ENCODE results near the gene ATP6V1B1.
A peak's percentile ranks its signal among the peaks of the same experiment; 100 is the strongest.

The ATP6V1B1 gene

DNA sequence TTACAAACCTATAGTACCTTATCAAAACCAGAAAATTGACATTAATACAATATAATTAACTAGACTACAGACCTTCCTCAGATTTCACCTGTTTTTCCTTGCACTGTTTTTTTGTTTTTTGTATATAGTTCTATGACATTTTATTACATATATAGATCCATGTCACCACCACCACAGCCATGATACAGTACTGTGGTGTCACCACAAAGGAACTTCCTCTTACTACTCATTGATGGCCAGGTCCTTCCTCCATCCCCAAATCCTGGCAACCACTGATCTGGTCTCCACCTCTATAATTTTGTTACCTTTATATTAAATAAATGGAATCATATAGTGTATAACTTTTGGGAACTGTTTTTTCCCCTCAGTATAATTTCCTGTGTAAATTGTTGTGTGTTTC, 19.4 kb upstream of the ATP6V1B1 start:
- CTCF ChIA-PET, result interaction anchor here (1.8 to 10.0 kb wide), 4 partner anchors 10 to 51 kb away, joined by 4 to 67 read pairs (median 40); no protein-coding TSS in a partner anchor
- TF ChIP-seq, protein P1, sequence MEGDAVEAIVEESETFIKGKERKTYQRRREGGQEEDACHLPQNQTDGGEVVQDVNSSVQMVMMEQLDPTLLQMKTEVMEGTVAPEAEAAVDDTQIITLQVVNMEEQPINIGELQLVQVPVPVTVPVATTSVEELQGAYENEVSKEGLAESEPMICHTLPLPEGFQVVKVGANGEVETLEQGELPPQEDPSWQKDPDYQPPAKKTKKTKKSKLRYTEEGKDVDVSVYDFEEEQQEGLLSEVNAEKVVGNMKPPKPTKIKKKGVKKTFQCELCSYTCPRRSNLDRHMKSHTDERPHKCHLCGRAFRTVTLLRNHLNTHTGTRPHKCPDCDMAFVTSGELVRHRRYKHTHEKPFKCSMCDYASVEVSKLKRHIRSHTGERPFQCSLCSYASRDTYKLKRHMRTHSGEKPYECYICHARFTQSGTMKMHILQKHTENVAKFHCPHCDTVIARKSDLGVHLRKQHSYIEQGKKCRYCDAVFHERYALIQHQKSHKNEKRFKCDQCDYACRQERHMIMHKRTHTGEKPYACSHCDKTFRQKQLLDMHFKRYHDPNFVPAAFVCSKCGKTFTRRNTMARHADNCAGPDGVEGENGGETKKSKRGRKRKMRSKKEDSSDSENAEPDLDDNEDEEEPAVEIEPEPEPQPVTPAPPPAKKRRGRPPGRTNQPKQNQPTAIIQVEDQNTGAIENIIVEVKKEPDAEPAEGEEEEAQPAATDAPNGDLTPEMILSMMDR (IDR thresholded peaks at IDR 0.05; ENCODE audit: insufficient read depth, low read length, missing control alignments), result no peak
- DNase-seq (ENCODE audit: low read depth, low spot score), result no peak

DNA sequence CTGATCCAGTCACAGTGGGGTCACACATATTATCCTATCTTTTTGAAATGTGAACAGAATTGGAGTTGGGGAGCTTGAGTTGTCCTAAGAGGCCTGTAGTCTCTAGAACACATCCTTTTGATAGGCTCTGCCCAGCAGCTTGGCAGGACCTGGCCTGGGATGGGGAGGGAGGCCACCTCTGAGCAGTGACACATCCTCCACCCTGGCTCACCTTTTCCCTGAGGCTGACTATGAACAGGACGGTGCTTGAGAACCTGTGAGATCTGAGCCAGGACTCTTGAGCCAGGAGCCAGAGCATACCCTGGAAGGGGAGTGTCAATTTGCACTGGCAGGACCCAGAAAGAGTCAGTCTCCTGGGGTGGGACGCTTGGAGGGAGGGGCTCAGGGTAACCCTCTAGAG, 17.7 kb upstream of the ATP6V1B1 start:
- no peak overlapping the region for H3K4me3 ChIP-seq (ENCODE audit: low read depth, low read length)
- POLR2A ChIA-PET, result no interaction called here
- DNase-seq (ENCODE audit: low read depth, low spot score), result no peak
- TF ChIP-seq, protein P1 (IDR thresholded peaks at IDR 0.05; ENCODE audit: insufficient read depth, low read length, missing control alignments), result no peak
- CTCF ChIA-PET, result interaction anchor here (3.0 to 10.0 kb wide), 3 partner anchors 11 to 48 kb away, joined by 15 to 67 read pairs (median 64); no protein-coding TSS in a partner anchor

More for the DNA sequence above, 19.4 kb upstream of the ATP6V1B1 start:
- POLR2A ChIA-PET, result no interaction called here
- H3K4me3 ChIP-seq (ENCODE audit: low read depth, low read length), result no peak overlapping the region

GRCh38 chr2:70919672-70920366, 15.9 kb upstream of the ATP6V1B1 start:
- TF ChIP-seq, protein P1 (IDR thresholded peaks at IDR 0.05; ENCODE audit: insufficient read depth, low read length, missing control alignments), result peak; percentile 94
- ChIA-PET POLR2A (no interaction called here), CTCF (interaction anchor here (0.8 to 7.3 kb wide), 27 partner anchors 7 to 619 kb away, joined by 3 to 166 read pairs (median 6); no protein-coding TSS in a partner anchor)
- no peak overlapping the region for H3K4me3 ChIP-seq (ENCODE audit: low read depth, low read length)
- no peak for DNase-seq (ENCODE audit: low read depth, low spot score)

GRCh38 chr2:70920367-70920715, 15.4 kb upstream of the ATP6V1B1 start:
- POLR2A ChIA-PET, result no interaction called here
- no peak overlapping the region for H3K4me3 ChIP-seq (ENCODE audit: low read depth, low read length)
- no peak for DNase-seq (ENCODE audit: low read depth, low spot score)
- CTCF ChIA-PET, result interaction anchor here (0.8 to 7.3 kb wide), 24 partner anchors 8 to 620 kb away, joined by 3 to 166 read pairs (median 6); no protein-coding TSS in a partner anchor
- TF ChIP-seq, protein P1 (IDR thresholded peaks at IDR 0.05; ENCODE audit: insufficient read depth, low read length, missing control alignments), result no peak

GRCh38 chr2:70921031-70921430, 14.7 kb upstream of the ATP6V1B1 start:
- CTCF ChIA-PET, result interaction anchor here (0.5 to 7.3 kb wide), 17 partner anchors 9 to 60 kb away, joined by 3 to 166 read pairs (median 6); no protein-coding TSS in a partner anchor
- no peak for DNase-seq (ENCODE audit: low read depth, low spot score)
- POLR2A ChIA-PET, result no interaction called here
- H3K4me3 ChIP-seq (ENCODE audit: low read depth, low read length), result no peak overlapping the region
- TF ChIP-seq, protein P1 (IDR thresholded peaks at IDR 0.05; ENCODE audit: insufficient read depth, low read length, missing control alignments), result no peak

- DNase-seq (ENCODE audit: low read depth, low spot score), result no peak
- H3K4me3 ChIP-seq (ENCODE audit: low read depth, low read length), result no peak overlapping the region
- ChIA-PET CTCF (interaction anchor here (0.8 to 7.3 kb wide), 12 partner anchors 9 to 618 kb away, joined by 3 to 166 read pairs (median 14); no protein-coding TSS in a partner anchor), POLR2A (no interaction called here)
- TF ChIP-seq, protein P1 (IDR thresholded peaks at IDR 0.05; ENCODE audit: insufficient read depth, low read length, missing control alignments), result no peak
Measured at GRCh38 chr2:70921839-70922234, 13.9 kb upstream of the ATP6V1B1 start.

Data from AG04449 (cell line).